Psoas muscle (tissue), 8 donors: ENCODE measurements around the gene SGPL1. TPM values are rescaled to one million over a fixed set of nuclear protein-coding genes. Genes with fewer than 3 reads are reported as not detected.

Source experiments
- ATAC-seq, 4 donors: fragments of 200-7000 bp; cut with Tn5 transposase; one replicate each; pipeline ENCODE4 v1.9.1; 2020; ENCODE audit warnings: moderate library complexity in 3 of 4, mild to moderate bottlenecking in 2 of 4
- DNase-seq, 2 donors: peaks; one replicate each; pipeline ENCODE4 v3.0.0-alpha.2; 2020
- H3K27ac ChIP-seq: fragments of 200-600 bp; one replicate; pipeline ENCODE4 v1.8.0; 2022
- H3K27me3 ChIP-seq, 3 donors: fragments of 200-600 bp in 1 of 3; one replicate each; pipeline versions ENCODE4 v1.6.1 to v1.8.0; 2013 to 2022; ENCODE audit warnings: low read length in 2 of 3, mild to moderate bottlenecking in 2 of 3, moderate library complexity in 1 of 3; ENCODE audit not compliant: insufficient read depth in 3 of 3
- H3K36me3 ChIP-seq, 2 donors: fragments of 200-600 bp in 1 of 2; one replicate each; pipeline versions ENCODE4 v1.6.1 to v1.8.0; 2013 to 2022; ENCODE audit warnings: low read depth in 1 of 2, mild to moderate bottlenecking in 1 of 2, moderate library complexity in 1 of 2; ENCODE audit not compliant: insufficient read depth in 1 of 2
- H3K4me1 ChIP-seq: fragments of 200-600 bp; one replicate; pipeline ENCODE4 v1.8.0; 2022
- H3K4me3 ChIP-seq: fragments of 200-600 bp; one replicate; pipeline ENCODE4 v1.8.0; 2022; ENCODE audit warnings: mild to moderate bottlenecking
- H3K9me3 ChIP-seq: fragments of 200-600 bp; one replicate; pipeline ENCODE4 v1.8.0; 2022
- WGBS, 3 donors: extraction: QIAGEN DNeasy Blood & Tissue Kit; methylation state at CpG; one replicate each; pipeline versions ENCODE4 v1.1.6 to v1.1.7; 2013; 5-methylcytosine and 5-hydroxymethylcytosine counted together
- intact Hi-C, 2 donors: fragments of 100-400 bp; cut with DNase I; formaldehyde crosslinking; loops; one replicate each; pipeline versions ENCODE4 v1.11.0 to v1.14.2; 2022
- polyA plus RNA-seq, 3 donors: library from polyadenylated mRNA; stranded (reverse); fragments of 200-250 nt; gene quantifications; one replicate each; pipeline ENCODE4 v1.2.3, GENCODE V29; 2013
- total RNA-seq, 4 donors: library from RNA; stranded (reverse); fragmentation: NEBNext Ultra II Directional in 2 of 4; extraction: Animal tissue kit (Norgen Biotek cat#: 25700) in 2 of 4; gene quantifications; one replicate each; pipeline versions ENCODE4 v1.2.1 to v1.2.4, GENCODE V29; 2021 to 2023
- TF ChIP-seq, protein P1 (sequence below): fragments of 200-600 bp; IDR thresholded peaks from one replicate; pipeline ENCODE4 v1.8.0; 2022; ENCODE audit warnings: antibody characterized with exemption
- donor health status: healthy with polysubstance abuse.
- donor health status: DM: no; HTN: no; CAD: no; lungs with moderate emphysema.
- donor health status: Bipolar disorder and iron deficiency.
- donor health status: healthy.
- donor health status: DM: yes; HTN: yes; CAD: no.
- donor health status: DM: no; HTN: no; CAD: no.
- donor health status: DM: no; HTN: no; CAD: no.
- donor health status: DM: yes; HTN: yes; CAD: no.

Gene SGPL1
- total and polyA plus RNA-seq, 7 donors, result 3.7 to 15.1 (median 9.5) TPM

DNA sequence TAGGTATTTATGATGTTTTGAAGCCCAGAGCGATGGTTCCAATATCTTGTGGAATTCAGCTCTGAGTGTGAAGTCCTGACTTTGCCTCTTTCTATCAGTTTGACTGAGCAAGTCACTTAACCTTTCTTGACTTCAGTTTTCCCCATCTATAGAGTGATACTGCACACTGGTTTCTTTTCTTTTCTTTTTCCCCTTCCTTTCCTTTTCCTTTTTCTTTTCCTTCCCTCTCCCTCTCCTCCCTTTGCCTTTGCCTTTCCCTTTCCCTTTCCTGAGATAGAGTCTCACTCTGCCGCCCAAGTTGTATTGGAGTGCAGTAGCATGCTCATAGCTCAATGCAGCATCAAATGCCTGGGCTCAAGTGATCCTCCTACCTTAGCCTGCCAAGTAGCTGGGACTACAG, 20.6 kb downstream of the SGPL1 start:
- Histone ChIP-seq H3K9me3 (no peaks in the 10 kb centered on the region), H3K4me3 (no peak overlapping the region), H3K4me1 (peaks cover 27% of the 10 kb centered on the region), H3K27me3 (no peaks in the 10 kb centered on the region), H3K36me3 (no peaks in the 10 kb centered on the region), H3K27ac (no peak overlapping the region)
- no peak for DNase-seq
- WGBS, 3 donors, result 82 to 84% (median 82%) methylated on average over 2 of the region's 2 CpGs
- intact Hi-C loops, result no loop called here
- TF ChIP-seq, protein P1, sequence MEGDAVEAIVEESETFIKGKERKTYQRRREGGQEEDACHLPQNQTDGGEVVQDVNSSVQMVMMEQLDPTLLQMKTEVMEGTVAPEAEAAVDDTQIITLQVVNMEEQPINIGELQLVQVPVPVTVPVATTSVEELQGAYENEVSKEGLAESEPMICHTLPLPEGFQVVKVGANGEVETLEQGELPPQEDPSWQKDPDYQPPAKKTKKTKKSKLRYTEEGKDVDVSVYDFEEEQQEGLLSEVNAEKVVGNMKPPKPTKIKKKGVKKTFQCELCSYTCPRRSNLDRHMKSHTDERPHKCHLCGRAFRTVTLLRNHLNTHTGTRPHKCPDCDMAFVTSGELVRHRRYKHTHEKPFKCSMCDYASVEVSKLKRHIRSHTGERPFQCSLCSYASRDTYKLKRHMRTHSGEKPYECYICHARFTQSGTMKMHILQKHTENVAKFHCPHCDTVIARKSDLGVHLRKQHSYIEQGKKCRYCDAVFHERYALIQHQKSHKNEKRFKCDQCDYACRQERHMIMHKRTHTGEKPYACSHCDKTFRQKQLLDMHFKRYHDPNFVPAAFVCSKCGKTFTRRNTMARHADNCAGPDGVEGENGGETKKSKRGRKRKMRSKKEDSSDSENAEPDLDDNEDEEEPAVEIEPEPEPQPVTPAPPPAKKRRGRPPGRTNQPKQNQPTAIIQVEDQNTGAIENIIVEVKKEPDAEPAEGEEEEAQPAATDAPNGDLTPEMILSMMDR, result no peak
- no peak for ATAC-seq

DNA sequence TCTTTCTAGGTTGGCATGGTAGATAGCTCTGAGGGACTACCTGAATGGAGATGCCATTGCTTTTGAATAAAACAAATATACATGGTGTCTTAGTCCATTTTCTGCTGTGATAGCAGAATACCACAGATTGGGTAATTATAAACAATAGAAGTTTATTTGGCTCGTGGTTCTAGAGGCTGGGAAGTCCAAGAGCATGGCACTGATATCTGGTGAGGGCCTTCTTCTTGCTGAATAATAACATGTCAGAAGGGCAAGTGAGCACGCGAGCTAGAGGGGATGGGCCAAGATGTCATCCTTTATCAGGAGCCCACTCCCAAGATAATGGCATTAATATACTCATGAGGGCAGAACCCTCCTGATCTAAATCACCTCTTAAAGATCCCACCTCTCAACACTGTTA, 21.9 kb downstream of the SGPL1 start:
- H3K4me3 ChIP-seq, result no peak overlapping the region
- H3K27ac ChIP-seq, result no peak overlapping the region
- H3K9me3 ChIP-seq, result no peaks in the 10 kb centered on the region
- ATAC-seq (no peak), DNase-seq (no peak)
- H3K27me3 ChIP-seq, result no peaks in the 10 kb centered on the region
- no peaks in the 10 kb centered on the region for H3K36me3 ChIP-seq
- intact Hi-C loops, result no loop called here
- peaks cover 15% of the 10 kb centered on the region for H3K4me1 ChIP-seq
- TF ChIP-seq, protein P1, result no peak
- 97 to 98% (median 98%) methylated on average over 3 of the region's 3 CpGs for WGBS, 3 donors

DNA sequence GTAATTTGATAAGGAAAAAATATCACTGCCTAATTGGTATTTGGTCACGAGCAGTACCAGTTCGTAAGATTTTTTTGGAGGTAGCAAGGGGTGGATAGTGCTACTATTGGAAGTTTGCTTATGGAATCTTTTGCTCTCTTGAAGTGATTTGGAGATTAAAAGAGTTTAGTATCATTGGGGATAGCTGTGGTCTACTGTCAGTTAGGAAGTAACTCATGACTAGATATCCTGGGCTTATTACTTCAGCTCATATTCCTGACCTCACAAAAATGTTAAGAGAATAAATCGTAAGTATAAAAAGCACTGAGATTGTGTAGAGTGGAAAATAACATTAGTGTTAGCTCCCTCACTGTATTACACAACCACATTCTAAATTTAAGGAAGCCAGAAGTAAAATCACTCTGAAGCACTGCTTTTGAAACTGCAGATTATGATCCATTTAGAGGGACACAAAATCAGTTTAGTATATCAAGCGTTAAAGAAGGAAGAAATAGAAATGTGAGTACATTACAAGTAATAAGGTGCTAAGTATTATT, 22.6 kb downstream of the SGPL1 start:
- TF ChIP-seq, protein P1, result no peak
- intact Hi-C loops, result no loop called here
- no peak for ATAC-seq
- Histone ChIP-seq H3K4me3 (no peak overlapping the region), H3K4me1 (peaks cover 8% of the 10 kb centered on the region), H3K36me3 (no peaks in the 10 kb centered on the region), H3K27me3 (no peaks in the 10 kb centered on the region), H3K9me3 (no peaks in the 10 kb centered on the region), H3K27ac (no peak overlapping the region)
- DNase-seq, result no peak
- 70 to 85% (median 73%) methylated on average over 4 of the region's 4 CpGs for WGBS, 3 donors

DNA sequence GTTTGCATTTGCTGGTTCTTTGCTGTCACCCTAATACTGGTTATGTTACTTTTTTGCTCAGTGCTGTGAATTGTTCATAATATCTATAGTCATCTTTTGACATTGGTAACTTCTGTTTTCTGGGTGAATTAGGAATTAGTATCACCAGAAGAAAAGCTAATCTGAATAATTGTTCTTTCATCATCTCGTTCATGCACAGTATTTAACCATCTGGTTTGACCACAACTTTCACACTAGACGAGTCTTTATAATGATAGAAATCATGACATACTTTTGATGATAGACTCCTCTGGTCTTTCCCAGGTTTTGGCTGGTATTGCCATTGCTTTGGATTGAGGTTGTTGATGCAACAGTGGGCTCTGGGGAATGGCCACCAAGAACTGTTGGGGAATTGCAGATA, 25.1 kb downstream of the SGPL1 start:
- WGBS, 3 donors, result 90 to 94% (median 94%) methylated on average over 2 of the region's 2 CpGs
- no peak overlapping the region for H3K27ac ChIP-seq
- peaks cover 4 to 16% of the 10 kb centered on the region in 2 donors for H3K36me3 ChIP-seq
- intact Hi-C loops, result no loop called here
- H3K27me3 ChIP-seq, result no peaks in the 10 kb centered on the region
- no peak overlapping the region for H3K4me3 ChIP-seq
- TF ChIP-seq, protein P1, result no peak
- no peak for ATAC-seq
- no peaks in the 10 kb centered on the region for H3K9me3 ChIP-seq
- DNase-seq, result no peak
- H3K4me1 ChIP-seq, result peaks cover 4% of the 10 kb centered on the region

DNA sequence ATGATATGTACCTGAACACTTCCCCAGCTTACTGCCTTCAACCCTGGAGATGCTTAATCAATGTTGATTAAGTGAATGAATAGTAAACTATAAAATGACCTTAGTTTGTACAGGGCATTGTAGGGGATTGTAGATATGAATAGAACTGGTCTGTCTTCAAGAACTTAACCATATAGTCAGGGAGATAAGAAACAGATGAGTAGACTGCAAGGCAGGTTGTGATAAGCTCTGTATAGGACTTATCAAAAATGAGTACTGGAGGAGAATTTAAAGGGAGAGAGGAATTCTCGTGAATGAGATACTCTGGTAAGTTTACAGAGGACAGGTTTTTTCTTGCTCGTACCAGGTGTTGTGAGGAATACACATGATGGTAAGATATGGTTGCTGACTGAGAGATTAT, 27.6 kb downstream of the SGPL1 start:
- no peak for ATAC-seq
- WGBS, 3 donors, result 90 to 100% (median 98%) methylated on average over 2 of the region's 2 CpGs
- TF ChIP-seq, protein P1, result no peak

More for the DNA sequence above, 27.6 kb downstream of the SGPL1 start:
- intact Hi-C loops, result no loop called here
- Histone ChIP-seq H3K27me3 (no peaks in the 10 kb centered on the region), H3K9me3 (no peaks in the 10 kb centered on the region), H3K4me3 (no peak overlapping the region), H3K36me3 (peaks cover 5 to 26% of the 10 kb centered on the region in 2 donors), H3K4me1 (peaks cover 10% of the 10 kb centered on the region), H3K27ac (no peak overlapping the region)
- DNase-seq, result no peak
